Astrocyte (in vitro differentiated cells and primary cell): ENCODE data around the gene PLEKHF1. TPM values are rescaled to one million over a fixed set of nuclear protein-coding genes. Genes with fewer than 3 reads are reported as not detected.

Source experiments
- DNase-seq: peaks from one replicate; pipeline ENCODE4 v3.0.0-alpha.2; 2010; ENCODE audit warnings: low read depth
- FAIRE-seq: peaks from 2 replicates; lab custom pipeline; 2011; peaks lifted over from hg19 to GRCh38; lab: Jason Lieb, UNC
- H2AFZ ChIP-seq: 2 replicates; pipeline ENCODE4 v1.6.0; 2012; ENCODE audit warnings: low read depth, low read length, inconsistent platforms
- H3K27ac ChIP-seq: 2 replicates; pipeline ENCODE4 v1.5.1; 2011; ENCODE audit warnings: low read depth, low read length, inconsistent platforms
- H3K27me3 ChIP-seq: 2 replicates; pipeline ENCODE4 v1.6.0; 2011; ENCODE audit warnings: low read length, inconsistent platforms; ENCODE audit not compliant: insufficient read depth
- H3K36me3 ChIP-seq: 2 replicates; pipeline ENCODE4 v1.5.1; 2011; ENCODE audit warnings: low read length, inconsistent platforms; ENCODE audit not compliant: insufficient read depth
- H3K4me1 ChIP-seq: 2 replicates; pipeline ENCODE4 v1.5.1; 2011; ENCODE audit warnings: low read length, inconsistent platforms; ENCODE audit not compliant: insufficient read depth
- H3K4me2 ChIP-seq: 2 replicates; pipeline ENCODE4 v1.6.0; 2012; ENCODE audit warnings: low read length, inconsistent platforms
- H3K4me3 ChIP-seq: 2 replicates; pipeline ENCODE4 v1.5.1; 2011; ENCODE audit warnings: low read depth, mild to moderate bottlenecking, low read length, inconsistent platforms; ENCODE audit not compliant: insufficient read depth
- H3K79me2 ChIP-seq: 2 replicates; pipeline ENCODE4 v1.6.0; 2012; ENCODE audit warnings: mild to moderate bottlenecking, low read length, inconsistent platforms; ENCODE audit not compliant: insufficient read depth
- H3K9ac ChIP-seq: 2 replicates; pipeline ENCODE4 v1.6.0; 2012; ENCODE audit warnings: mild to moderate bottlenecking, low read length, inconsistent platforms
- H3K9me3 ChIP-seq: 2 replicates; pipeline ENCODE4 v1.5.1; 2012; ENCODE audit warnings: low read depth, mild to moderate bottlenecking, low read length, inconsistent platforms; ENCODE audit not compliant: insufficient read depth
- H4K20me1 ChIP-seq: 2 replicates; pipeline ENCODE4 v1.6.0; 2012; ENCODE audit warnings: low read length, inconsistent platforms; ENCODE audit not compliant: insufficient read depth
- H3K27ac Mint-ChIP-seq: one replicate; pipeline ENCODE4 v1.8.0; 2021; ENCODE audit warnings: mild to moderate bottlenecking, mixed read lengths; ENCODE audit not compliant: unreplicated experiment
- H3K27me3 Mint-ChIP-seq: one replicate; pipeline ENCODE4 v1.8.0; 2021; ENCODE audit warnings: low read depth, mixed read lengths; ENCODE audit not compliant: unreplicated experiment
- H3K36me3 Mint-ChIP-seq: one replicate; pipeline ENCODE4 v1.8.0; 2021; ENCODE audit warnings: low read depth, mixed read lengths; ENCODE audit not compliant: unreplicated experiment
- H3K4me1 Mint-ChIP-seq: one replicate; pipeline ENCODE4 v1.8.0; 2021; ENCODE audit warnings: low read depth, mixed read lengths; ENCODE audit not compliant: unreplicated experiment
- H3K4me3 Mint-ChIP-seq: one replicate; pipeline ENCODE4 v1.8.0; 2021; ENCODE audit warnings: mild to moderate bottlenecking, moderate library complexity, mixed read lengths; ENCODE audit not compliant: unreplicated experiment
- H3K9me3 Mint-ChIP-seq: one replicate; pipeline ENCODE4 v1.8.0; 2021; ENCODE audit warnings: mild to moderate bottlenecking, mixed read lengths; ENCODE audit not compliant: unreplicated experiment
- EZH2 ChIP-seq: IDR thresholded peaks from 2 replicates; pipeline ENCODE4 v1.6.1; 2012; ENCODE audit warnings: mild to moderate bottlenecking, low read length, inconsistent platforms; ENCODE audit not compliant: insufficient read depth
- total RNA-seq: library from RNA; stranded (reverse); gene quantifications from 2 replicates; pipeline ENCODE4 v1.2.1, GENCODE V29; 2021
- TF ChIP-seq, protein P1 (sequence below): IDR thresholded peaks from 2 replicates; pipeline ENCODE4 v1.5.1; 2011; ENCODE audit warnings: low read depth, mild to moderate bottlenecking, inconsistent platforms, low read length, moderate library complexity; ENCODE audit not compliant: insufficient read depth

The PLEKHF1 gene
- total RNA-seq, 1 donor from 2014 or later = 13.1 TPM

- Mint-ChIP-seq H3K27ac (no peak overlapping the region), H3K4me3 (no peak overlapping the region), H3K27me3 (no peaks in the 10 kb centered on the region), H3K9me3 (peaks cover 15% of the 10 kb centered on the region), H3K36me3 (peaks cover 3% of the 10 kb centered on the region), H3K4me1 (peaks cover 18% of the 10 kb centered on the region)
- Histone ChIP-seq H3K9me3 (peaks cover 9% of the 10 kb centered on the region), H3K79me2 (no peaks in the 10 kb centered on the region), H3K27ac (no peak overlapping the region), H3K9ac (no peak overlapping the region), H3K36me3 (no peaks in the 10 kb centered on the region), H3K4me2 (no peak overlapping the region), H2AFZ (no peak overlapping the region), H3K4me3 (no peak overlapping the region), H3K27me3 (no peaks in the 10 kb centered on the region), H4K20me1 (peaks cover 11% of the 10 kb centered on the region), H3K4me1 (peaks cover 19% of the 10 kb centered on the region)
- DNase-seq (no peak), FAIRE-seq (no peak)
- TF ChIP-seq, protein P1, sequence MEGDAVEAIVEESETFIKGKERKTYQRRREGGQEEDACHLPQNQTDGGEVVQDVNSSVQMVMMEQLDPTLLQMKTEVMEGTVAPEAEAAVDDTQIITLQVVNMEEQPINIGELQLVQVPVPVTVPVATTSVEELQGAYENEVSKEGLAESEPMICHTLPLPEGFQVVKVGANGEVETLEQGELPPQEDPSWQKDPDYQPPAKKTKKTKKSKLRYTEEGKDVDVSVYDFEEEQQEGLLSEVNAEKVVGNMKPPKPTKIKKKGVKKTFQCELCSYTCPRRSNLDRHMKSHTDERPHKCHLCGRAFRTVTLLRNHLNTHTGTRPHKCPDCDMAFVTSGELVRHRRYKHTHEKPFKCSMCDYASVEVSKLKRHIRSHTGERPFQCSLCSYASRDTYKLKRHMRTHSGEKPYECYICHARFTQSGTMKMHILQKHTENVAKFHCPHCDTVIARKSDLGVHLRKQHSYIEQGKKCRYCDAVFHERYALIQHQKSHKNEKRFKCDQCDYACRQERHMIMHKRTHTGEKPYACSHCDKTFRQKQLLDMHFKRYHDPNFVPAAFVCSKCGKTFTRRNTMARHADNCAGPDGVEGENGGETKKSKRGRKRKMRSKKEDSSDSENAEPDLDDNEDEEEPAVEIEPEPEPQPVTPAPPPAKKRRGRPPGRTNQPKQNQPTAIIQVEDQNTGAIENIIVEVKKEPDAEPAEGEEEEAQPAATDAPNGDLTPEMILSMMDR = no peak
- no peak for TF ChIP-seq EZH2
These were observed 25.6 kb downstream of the PLEKHF1 start for GRCh38 chr19:29690842-29691241.

GRCh38 chr19:29694161-29694560 lies 28.9 kb downstream of the PLEKHF1 start:
- H3K4me1 ChIP-seq = no peaks in the 10 kb centered on the region
- H3K9me3 ChIP-seq = peaks cover 9% of the 10 kb centered on the region
- TF ChIP-seq, protein P1 = no peak
- no peak for TF ChIP-seq EZH2
- H4K20me1 ChIP-seq = peaks cover 18% of the 10 kb centered on the region
- H3K4me3 Mint-ChIP-seq = no peak overlapping the region
- H3K79me2 ChIP-seq = no peaks in the 10 kb centered on the region
- no peak for DNase-seq
- no peak overlapping the region for H3K4me2 ChIP-seq
- H3K27me3 ChIP-seq = no peaks in the 10 kb centered on the region
- FAIRE-seq = no peak
- H3K4me1 Mint-ChIP-seq = no peaks in the 10 kb centered on the region
- no peak overlapping the region for H2AFZ ChIP-seq
- H3K4me3 ChIP-seq = no peak overlapping the region
- H3K27ac Mint-ChIP-seq = peak overlapping the region; percentile 34
- H3K36me3 Mint-ChIP-seq = peaks cover 3% of the 10 kb centered on the region
- H3K36me3 ChIP-seq = no peaks in the 10 kb centered on the region
- no peaks in the 10 kb centered on the region for H3K27me3 Mint-ChIP-seq
- peaks cover 5% of the 10 kb centered on the region for H3K9me3 Mint-ChIP-seq
- H3K9ac ChIP-seq = peak overlapping the region; percentile 27
- no peak overlapping the region for H3K27ac ChIP-seq
